K562 (cell line): ENCODE data around the gene RARA.

ENCODE experiments used
- CCAR2 ChIP-seq: fragments of 200-400 bp; formaldehyde crosslinking; IDR thresholded peaks from 2 replicates; pipeline ENCODE4 v1.6.1; 2017; ENCODE audit warnings: mild to moderate bottlenecking, low read depth, low read length
- RNF2 ChIP-seq: sonication (generic); IDR thresholded peaks from 2 replicates; pipeline ENCODE4 v1.6.1; 2016
- TF ChIP-seq, protein P1 (sequence below), 2 experiments: fragments of 200-800 bp in 1 of 2; sonication (Bioruptor generic) in 1 of 2; sonication (generic) in 1 of 2; formaldehyde crosslinking in 1 of 2; IDR thresholded peaks in 1 of 2; conservative IDR thresholded peaks in 1 of 2; 2 replicates each; pipeline versions ENCODE4 v1.5.0 to v1.6.1; 2016 to 2020; ENCODE audit warnings: missing compliant biosample characterization in 1 of 2, missing genetic modification characterization in 1 of 2, missing genetic modification reagents in 1 of 2

GRCh38 chr17:40352237-40352778, 43.3 kb downstream of the RARA start:
- TF ChIP-seq, protein P1, sequence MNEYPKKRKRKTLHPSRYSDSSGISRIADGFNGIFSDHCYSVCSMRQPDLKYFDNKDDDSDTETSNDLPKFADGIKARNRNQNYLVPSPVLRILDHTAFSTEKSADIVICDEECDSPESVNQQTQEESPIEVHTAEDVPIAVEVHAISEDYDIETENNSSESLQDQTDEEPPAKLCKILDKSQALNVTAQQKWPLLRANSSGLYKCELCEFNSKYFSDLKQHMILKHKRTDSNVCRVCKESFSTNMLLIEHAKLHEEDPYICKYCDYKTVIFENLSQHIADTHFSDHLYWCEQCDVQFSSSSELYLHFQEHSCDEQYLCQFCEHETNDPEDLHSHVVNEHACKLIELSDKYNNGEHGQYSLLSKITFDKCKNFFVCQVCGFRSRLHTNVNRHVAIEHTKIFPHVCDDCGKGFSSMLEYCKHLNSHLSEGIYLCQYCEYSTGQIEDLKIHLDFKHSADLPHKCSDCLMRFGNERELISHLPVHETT (CRISPR knock-in tag; conservative IDR thresholded peaks at IDR 0.05 in 1 of 2, IDR thresholded peaks at IDR 0.05 in 1 of 2) = no peak
- TF ChIP-seq CCAR2 = no peak
- no peak for TF ChIP-seq RNF2
